Stimulated activated CD8-positive, alpha-beta memory T cell treated with anti-CD3 and anti-CD28 coated beads, Interleukin-4, amount 100 ng/mL, for 1 hour (primary cell): Measurements from ENCODE around the gene SLAIN1.
"Not testable (repeated sequence)": the region's sequence is repeated elsewhere in the genome, so short reads cannot be mapped to it uniquely, and the experiment has no call there.

Experiments used
- DNase-seq, 2 donors: peaks; one replicate each; pipeline ENCODE4 v3.0.0-alpha.2; 2020; ENCODE audit warnings: low read depth in 2 of 2, low spot score in 1 of 2

SLAIN1 gene

GRCh38 chr13:77697217-77698103 lies at the start of gene SLAIN1:
SLAIN1 (plus strand) TSS chr13:77697687; CDS start chr13:77697914, 227 bp downstream.
- peak; percentile 65 to 67 for DNase-seq

GRCh38 chr13:77650409-77650808 lies 47.1 kb upstream of the SLAIN1 start:
- DNase-seq = no peak

- DNase-seq = no peak
These were observed 44.2 kb upstream of the SLAIN1 start for GRCh38 chr13:77653301-77653700.

- not testable (repeated sequence) for DNase-seq
These were observed 37.5 kb upstream of the SLAIN1 start for GRCh38 chr13:77660016-77660415.

- DNase-seq = no peak
These were observed 36.6 kb upstream of the SLAIN1 start for GRCh38 chr13:77660841-77661250.

- not testable (repeated sequence) for DNase-seq
These were observed 35.2 kb upstream of the SLAIN1 start for GRCh38 chr13:77662301-77662700.

GRCh38 chr13:77662831-77663230 lies 34.7 kb upstream of the SLAIN1 start:
- not testable (repeated sequence) for DNase-seq

GRCh38 chr13:77674852-77675251 lies 22.6 kb upstream of the SLAIN1 start:
- DNase-seq = no peak

GRCh38 chr13:77678691-77679235 lies 18.7 kb upstream of the SLAIN1 start:
- no peak for DNase-seq

- DNase-seq = no peak
These were observed 9.7 kb upstream of the SLAIN1 start for GRCh38 chr13:77687799-77688198.

- DNase-seq = no peak
These were observed 5.6 kb upstream of the SLAIN1 start for GRCh38 chr13:77691871-77692270.

GRCh38 chr13:77692746-77693448 lies 4.6 kb upstream of the SLAIN1 start:
- no peak for DNase-seq

GRCh38 chr13:77693449-77693940 lies 4.0 kb upstream of the SLAIN1 start:
- DNase-seq = no peak

GRCh38 chr13:77696006-77696878 lies 1.2 kb upstream of the SLAIN1 start:
- DNase-seq = no peak

GRCh38 chr13:77696879-77697216 lies 639 bp upstream of the SLAIN1 start:
- DNase-seq = no peak

- DNase-seq = peak in 1 of 2 donors; percentile 7
These were observed 943 bp downstream of the SLAIN1 start for GRCh38 chr13:77698201-77699058.

GRCh38 chr13:77699059-77699680 lies 1.7 kb downstream of the SLAIN1 start:
- no peak for DNase-seq

- no peak for DNase-seq
These were observed 3.8 kb downstream of the SLAIN1 start for GRCh38 chr13:77701305-77701704.

GRCh38 chr13:77702366-77702765 lies 4.9 kb downstream of the SLAIN1 start:
- no peak for DNase-seq
